Suppressor macrophage treated with lipopolysaccharide for 4 hours (primary cell): ENCODE data around the gene RALGPS1.
"Not testable (repeated sequence)": the region's sequence is repeated elsewhere in the genome, so short reads cannot be mapped to it uniquely, and the experiment has no call there.

ENCODE experiments used
- DNase-seq: peaks from one replicate; pipeline ENCODE4 v3.0.0-alpha.2; 2020

Gene RALGPS1

GRCh38 chr9:127142291-127142690, 227.7 kb downstream of the RALGPS1 start:
- DNase-seq = no peak

- no peak for DNase-seq
Observed at GRCh38 chr9:127142931-127143464, 228.4 kb downstream of the RALGPS1 start.

- no peak for DNase-seq
Observed at GRCh38 chr9:127143920-127144465, 229.4 kb downstream of the RALGPS1 start.

- no peak for DNase-seq
Observed at GRCh38 chr9:127144670-127145445, 230.3 kb downstream of the RALGPS1 start.

- DNase-seq = not testable (repeated sequence)
Observed at GRCh38 chr9:127146841-127147240, 232.3 kb downstream of the RALGPS1 start.

GRCh38 chr9:127147251-127147650, 232.7 kb downstream of the RALGPS1 start:
- no peak for DNase-seq

- no peak for DNase-seq
Observed at GRCh38 chr9:127148014-127148413, 233.4 kb downstream of the RALGPS1 start.

GRCh38 chr9:127149010-127149409, 234.4 kb downstream of the RALGPS1 start:
- no peak for DNase-seq

GRCh38 chr9:127149463-127150390, 235.1 kb downstream of the RALGPS1 start:
- no peak for DNase-seq

GRCh38 chr9:127153501-127153900, 238.9 kb downstream of the RALGPS1 start:
- DNase-seq = no peak

- no peak for DNase-seq
Observed at GRCh38 chr9:127154003-127154389, 239.4 kb downstream of the RALGPS1 start.

GRCh38 chr9:127154390-127155191, 240.0 kb downstream of the RALGPS1 start:
- peak; percentile 46 for DNase-seq

- DNase-seq = no peak
Observed at GRCh38 chr9:127155314-127155960, 240.9 kb downstream of the RALGPS1 start.

GRCh38 chr9:127158786-127159324, 244.3 kb downstream of the RALGPS1 start:
- DNase-seq = no peak

- peak; percentile 51 for DNase-seq
Observed at GRCh38 chr9:127159325-127159801, 244.8 kb downstream of the RALGPS1 start.

- no peak for DNase-seq
Observed at GRCh38 chr9:127159949-127160610, 245.5 kb downstream of the RALGPS1 start.

- DNase-seq = no peak
Observed at GRCh38 chr9:127161081-127161624, 246.6 kb downstream of the RALGPS1 start.

- DNase-seq = no peak
Observed at GRCh38 chr9:127162046-127162863, 247.7 kb downstream of the RALGPS1 start.

GRCh38 chr9:127162864-127163365, 248.3 kb downstream of the RALGPS1 start:
- DNase-seq = no peak
